Measurements from ENCODE around the gene SNAPC2. TPM values are rescaled to one million over a fixed set of nuclear protein-coding genes. Genes with fewer than 3 reads are reported as not detected.

SNAPC2 gene
- total and polyA plus RNA-seq, 2 of the 13 experiments (the other 11 are each of a cell fraction or from before 2014, with no cell fraction given), result 10.2 to 12.7 TPM

GRCh38 chr19:7943444-7944176 lies 23.5 kb downstream of the SNAPC2 start, which contains the start of gene TIMM44 (continued):
- no peak for TF ChIP-seq ZNF609 (CRISPR knock-in tag; IDR thresholded peaks at IDR 0.05; ENCODE audit: borderline replicate concordance)
- TF ChIP-seq KLF9 (CRISPR knock-in tag; IDR thresholded peaks at IDR 0.05; ENCODE audit: low read depth), result peak; percentile 67; the same call in 1 of the 2 replicates
- no peak for TF ChIP-seq ZBTB14 (CRISPR knock-in tag; IDR thresholded peaks at IDR 0.05)
- peak; percentile 50; the same call in 1 of the 2 replicates for TF ChIP-seq NFE2 (CRISPR knock-in tag; IDR thresholded peaks at IDR 0.05)
- peak; percentile 76 for TF ChIP-seq ZNF607 (CRISPR knock-in tag; IDR thresholded peaks at IDR 0.05; ENCODE audit: borderline replicate concordance)
- no peak for TF ChIP-seq ZBTB8A (CRISPR knock-in tag; IDR thresholded peaks at IDR 0.05; ENCODE audit: borderline replicate concordance, low read depth)
- TF ChIP-seq ZNF670 (CRISPR knock-in tag; IDR thresholded peaks at IDR 0.05; ENCODE audit: borderline replicate concordance), result no peak
- TF ChIP-seq NR3C1 (CRISPR knock-in tag; IDR thresholded peaks at IDR 0.05), result no peak
- TF ChIP-seq NFATC3 (CRISPR knock-in tag; IDR thresholded peaks at IDR 0.05), result peak; percentile 29
- peak; percentile 48; the same call in 1 of the 2 replicates for TF ChIP-seq SP5 (CRISPR knock-in tag; IDR thresholded peaks at IDR 0.05; ENCODE audit: borderline replicate concordance, low read depth)
- peak; percentile 31; the same call in 1 of the 2 replicates for TF ChIP-seq TBX3 (IDR thresholded peaks at IDR 0.05; ENCODE audit: borderline replicate concordance)
- peak; percentile 53; the same call in 1 of the 2 replicates for TF ChIP-seq ARID5B (CRISPR knock-in tag; IDR thresholded peaks at IDR 0.05)
- peak; percentile 62; the same call in 1 of the 2 replicates for TF ChIP-seq ZNF792 (CRISPR knock-in tag; IDR thresholded peaks at IDR 0.05)
- peak; percentile 68; the same call in 1 of the 2 replicates for TF ChIP-seq SNAI1 (CRISPR knock-in tag; IDR thresholded peaks at IDR 0.05; ENCODE audit: borderline replicate concordance)
- TF ChIP-seq PREB (CRISPR knock-in tag; IDR thresholded peaks at IDR 0.05), result no peak
- TF ChIP-seq TIGD3 (CRISPR knock-in tag; IDR thresholded peaks at IDR 0.05; ENCODE audit: borderline replicate concordance), result peak; percentile 77; the same call in 1 of the 2 replicates
